ENCODE data around the gene SPPL3.

DNA sequence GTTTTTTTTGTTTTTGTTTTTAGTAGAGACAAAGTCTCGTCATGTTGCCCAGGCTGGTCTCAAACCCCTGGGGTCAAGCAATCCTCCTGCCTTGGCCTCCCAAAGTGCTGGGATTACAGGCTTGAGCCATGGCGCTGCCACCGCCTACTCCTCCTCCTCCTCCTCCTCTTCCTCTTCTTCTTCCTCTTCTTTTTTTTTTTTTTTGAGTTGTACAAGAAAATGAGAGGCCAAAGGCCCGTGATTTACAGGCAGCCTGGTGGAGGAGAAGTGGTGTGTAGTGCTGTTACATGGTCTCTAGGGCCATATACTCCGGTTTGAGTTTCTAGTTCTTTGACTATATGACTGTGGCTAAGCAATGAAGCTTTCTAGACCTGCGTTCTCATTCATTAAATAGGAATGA, 29.6 kb upstream of the SPPL3 start:
- TF ChIP-seq CTCF (IDR thresholded peaks at IDR 0.05) (no peak), ZFX (IDR thresholded peaks at IDR 0.05; ENCODE audit: borderline replicate concordance) (no peak)

Data from 22Rv1 (cell line).